HG03460 (cell line): ENCODE data around the gene DNAJB9.

Source experiments
- ATAC-seq: cut with Tn5 transposase; IDR thresholded peaks from one replicate; pipeline ENCODE4 v1.9.1; 2021; ENCODE audit not compliant: unreplicated experiment

DNAJB9 gene

GRCh38 chr7:108568801-108569380 is 783 bp upstream of the DNAJB9 start:
- no peak for ATAC-seq

GRCh38 chr7:108570146-108570755 is 577 bp downstream of the DNAJB9 start:
- peak; percentile 27 for ATAC-seq

- no peak for ATAC-seq
Observed at GRCh38 chr7:108572480-108572879, 2.8 kb downstream of the DNAJB9 start.

GRCh38 chr7:108575156-108575555 is 5.5 kb downstream of the DNAJB9 start:
- no peak for ATAC-seq

- ATAC-seq: no peak
Observed at GRCh38 chr7:108576116-108576515, 6.4 kb downstream of the DNAJB9 start.

GRCh38 chr7:108578937-108579336 is 9.3 kb downstream of the DNAJB9 start:
- no peak for ATAC-seq

GRCh38 chr7:108580298-108580697 is 10.6 kb downstream of the DNAJB9 start:
- no peak for ATAC-seq

GRCh38 chr7:108581655-108582491 is 12.2 kb downstream of the DNAJB9 start:
- no peak for ATAC-seq

GRCh38 chr7:108584211-108584610 is 14.5 kb downstream of the DNAJB9 start:
- no peak for ATAC-seq

GRCh38 chr7:108585843-108586242 is 16.2 kb downstream of the DNAJB9 start:
- no peak for ATAC-seq

GRCh38 chr7:108586274-108586710 is 16.6 kb downstream of the DNAJB9 start:
- no peak for ATAC-seq

GRCh38 chr7:108589199-108589598 is 19.5 kb downstream of the DNAJB9 start:
- no peak for ATAC-seq

GRCh38 chr7:108589874-108590273 is 20.2 kb downstream of the DNAJB9 start:
- no peak for ATAC-seq

GRCh38 chr7:108590606-108591005 is 20.9 kb downstream of the DNAJB9 start:
- no peak for ATAC-seq

GRCh38 chr7:108592646-108593201 is 23.1 kb downstream of the DNAJB9 start:
- ATAC-seq: no peak

- ATAC-seq: no peak
Observed at GRCh38 chr7:108596560-108596959, 26.9 kb downstream of the DNAJB9 start.

- no peak for ATAC-seq
Observed at GRCh38 chr7:108598153-108598552, 28.5 kb downstream of the DNAJB9 start.

- ATAC-seq: no peak
Observed at GRCh38 chr7:108598914-108599580, 29.4 kb downstream of the DNAJB9 start.

- no peak for ATAC-seq
Observed at GRCh38 chr7:108600399-108600798, 30.7 kb downstream of the DNAJB9 start.

- ATAC-seq: no peak
Observed at GRCh38 chr7:108603656-108604306, 34.1 kb downstream of the DNAJB9 start.
